HG03025 (cell line): ENCODE results near the gene SP140.
A peak's percentile ranks its signal among the peaks of the same experiment; 100 is the strongest.
"Not testable (repeated sequence)": the region's sequence is repeated elsewhere in the genome, so short reads cannot be mapped to it uniquely, and the experiment has no call there.

ENCODE experiments used
- ATAC-seq: cut with Tn5 transposase; IDR thresholded peaks from one replicate; pipeline ENCODE4 v1.9.1; 2021; ENCODE audit warnings: mild to moderate bottlenecking, moderate library complexity; ENCODE audit not compliant: unreplicated experiment, low FRiP score

The SP140 gene

DNA sequence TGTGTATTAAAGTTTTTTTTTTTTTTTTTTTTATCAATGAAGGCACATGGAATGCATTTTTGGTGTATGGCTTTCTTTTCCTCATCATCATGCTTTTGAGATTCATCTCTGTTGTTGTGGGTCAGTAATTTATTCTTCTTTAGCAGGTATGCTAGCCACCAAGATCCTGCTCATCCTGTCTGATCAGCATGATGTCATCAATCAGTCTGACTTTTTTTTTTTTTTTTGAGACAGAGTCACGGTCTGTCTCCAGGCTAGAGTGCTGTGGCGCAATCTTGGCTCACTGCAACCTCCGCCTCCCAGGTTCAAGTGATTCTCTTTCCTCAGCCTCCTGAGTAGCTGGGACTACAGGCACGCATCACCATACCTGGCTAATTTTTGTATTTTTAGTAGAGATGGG, 2.7 kb upstream of the SP140 start:
- ATAC-seq, result not testable (repeated sequence)

DNA sequence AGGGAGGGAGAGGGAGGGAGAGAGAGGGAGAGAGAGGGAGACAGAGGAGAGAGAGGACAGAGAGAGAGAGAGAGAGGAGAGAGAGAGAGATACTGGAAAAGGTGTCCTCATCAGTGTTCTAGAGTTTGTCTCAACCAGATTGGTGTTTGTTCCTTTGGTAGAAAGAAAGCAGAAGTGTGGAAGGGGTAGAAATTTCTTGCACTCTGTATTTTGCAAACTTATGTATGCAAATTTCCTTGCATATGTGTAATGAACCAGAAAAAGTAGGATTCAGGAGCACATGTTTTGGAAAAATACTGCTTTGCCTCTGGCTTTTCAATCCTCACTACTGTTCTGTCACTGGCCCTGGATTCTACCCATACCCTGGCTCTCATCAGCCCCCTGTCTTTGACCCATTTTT, 1.1 kb upstream of the SP140 start:
- ATAC-seq, result no peak

- ATAC-seq, result peak; percentile 73
Measured at GRCh38 chr2:230226051-230226551, 565 bp downstream of the SP140 start.

DNA sequence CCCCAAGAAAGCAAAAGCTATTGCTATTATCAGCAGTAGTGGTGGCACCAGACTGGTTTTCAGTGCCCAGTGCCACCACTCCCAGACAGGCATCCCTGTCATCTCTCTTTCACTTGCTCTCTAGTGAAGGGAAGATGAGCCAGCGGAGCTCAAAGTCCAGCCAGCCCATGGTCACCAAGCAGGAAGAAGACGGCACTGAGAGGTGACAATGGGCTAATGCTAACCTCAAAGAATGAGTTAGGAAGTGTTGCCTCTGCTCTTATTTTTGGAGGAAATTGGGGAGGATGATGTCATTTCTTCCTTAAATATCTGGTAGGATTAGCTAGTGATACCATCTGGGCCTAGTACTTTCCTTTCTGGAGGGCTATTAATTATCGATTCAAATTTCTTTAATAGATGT, 1.7 kb downstream of the SP140 start:
- ATAC-seq, result no peak

DNA sequence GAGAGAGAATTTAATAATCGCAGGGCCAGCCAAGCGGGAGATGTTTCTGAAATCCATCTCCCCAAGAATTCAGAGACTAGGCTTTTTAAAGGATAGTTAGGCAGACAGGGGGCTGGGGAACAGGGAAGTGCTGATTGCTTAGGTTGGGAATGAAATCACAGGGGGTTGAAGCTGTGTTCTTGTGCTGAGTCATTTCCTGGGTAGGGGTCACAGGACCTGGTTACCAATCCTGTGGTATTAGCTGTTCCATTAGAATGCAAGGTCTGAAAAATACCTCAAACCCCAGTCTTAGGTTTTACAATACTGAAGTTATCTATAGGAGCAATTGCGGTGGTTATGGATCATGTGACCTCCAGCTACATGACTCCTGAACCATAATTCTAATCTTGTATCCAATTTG, 4.6 kb downstream of the SP140 start:
- ATAC-seq, result no peak

GRCh38 chr2:230230496-230231200, 5.1 kb downstream of the SP140 start:
- ATAC-seq, result no peak

DNA sequence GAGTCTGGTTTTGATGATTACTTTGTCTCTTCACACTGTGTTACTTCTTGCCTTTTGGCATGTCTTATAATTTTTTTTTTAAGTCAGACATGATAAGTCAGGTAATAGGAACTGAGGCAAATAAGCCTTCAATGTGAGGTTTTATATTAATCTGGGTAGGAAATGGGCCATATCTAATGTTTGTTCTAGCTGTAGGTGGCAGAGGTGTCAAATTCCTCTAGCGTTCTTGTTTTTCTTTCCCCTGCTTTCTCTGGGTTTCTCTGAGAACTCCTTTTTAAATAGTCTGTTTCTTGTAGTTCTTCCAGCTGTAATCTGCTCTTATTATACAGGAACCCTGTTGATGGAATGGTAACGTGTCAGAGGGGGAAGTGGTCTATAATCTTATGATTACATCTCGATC, 5.7 kb downstream of the SP140 start:
- ATAC-seq, result no peak

DNA sequence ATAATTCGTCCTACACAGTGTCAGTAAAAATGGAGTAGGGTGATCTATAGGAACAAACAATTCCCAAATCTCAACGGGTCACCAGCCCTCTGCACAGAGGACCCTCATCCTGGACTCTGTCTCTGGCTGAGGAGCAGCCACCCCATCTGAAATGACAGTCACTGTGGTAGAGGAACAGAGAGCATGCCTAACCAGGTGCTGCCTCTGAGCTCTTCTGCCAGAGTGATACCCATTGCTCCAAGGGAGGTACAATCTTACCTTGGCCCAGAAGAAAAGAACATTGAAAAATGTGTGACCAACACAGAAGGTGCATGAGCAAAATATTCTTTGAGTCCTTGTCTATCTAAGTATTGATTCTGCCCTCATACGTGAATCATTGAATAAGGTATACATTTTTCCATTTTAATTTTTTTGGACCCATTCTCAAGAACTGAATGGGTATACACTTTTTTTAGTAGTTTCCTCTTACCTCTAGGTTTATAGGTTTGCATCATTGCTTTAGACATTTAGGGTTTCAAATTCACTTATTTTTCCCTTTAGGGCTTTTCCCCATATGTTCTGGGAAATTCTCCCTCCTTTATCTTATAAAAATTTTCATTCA, 8.7 kb downstream of the SP140 start:
- ATAC-seq, result no peak

GRCh38 chr2:230234845-230235244, 9.3 kb downstream of the SP140 start:
- no peak for ATAC-seq

- ATAC-seq, result no peak
Measured at GRCh38 chr2:230244211-230244610, 18.7 kb downstream of the SP140 start.

GRCh38 chr2:230246206-230246605, 20.7 kb downstream of the SP140 start:
- ATAC-seq, result no peak

DNA sequence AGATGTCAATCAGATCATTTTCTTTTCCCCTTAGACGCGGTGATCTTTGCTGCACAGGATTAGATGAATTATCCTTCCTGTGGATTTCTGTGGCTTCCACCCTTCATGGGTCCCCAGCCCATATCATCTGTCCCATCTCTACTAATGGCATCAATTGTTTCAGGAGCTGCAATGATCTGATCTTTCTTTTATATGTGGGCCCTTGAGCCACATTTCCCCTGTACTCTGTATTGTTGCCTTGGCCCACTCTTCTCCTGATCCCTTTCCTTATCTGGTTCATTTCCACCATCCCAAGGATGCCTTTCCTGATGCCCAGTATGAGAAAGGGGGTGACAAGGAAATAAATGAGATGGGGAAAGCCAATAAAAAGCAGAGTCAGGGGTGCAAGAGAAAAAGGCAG, 24.7 kb downstream of the SP140 start:
- no peak for ATAC-seq

- ATAC-seq, result no peak
Measured at GRCh38 chr2:230254152-230254881, 28.8 kb downstream of the SP140 start.

- ATAC-seq, result no peak
Measured at GRCh38 chr2:230256733-230257332, 31.3 kb downstream of the SP140 start.

DNA sequence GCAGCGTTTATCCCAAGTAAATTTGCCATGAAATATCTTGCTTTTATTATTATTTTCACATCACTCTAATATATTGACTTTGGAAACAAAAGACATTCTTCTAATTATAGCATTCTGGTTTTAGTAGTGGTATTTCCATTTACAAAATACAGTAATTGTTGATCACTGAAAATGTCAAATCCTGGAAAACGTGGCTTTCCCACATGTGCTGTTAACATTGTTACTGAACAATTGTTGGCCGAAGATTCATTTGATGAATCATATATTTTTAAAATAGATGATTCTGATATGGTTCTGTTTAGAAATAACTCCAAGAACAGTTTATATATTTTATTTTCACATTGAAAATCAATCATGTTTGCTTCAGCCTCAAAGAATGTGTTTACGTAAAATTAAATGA, 32.9 kb downstream of the SP140 start:
- ATAC-seq, result no peak

GRCh38 chr2:230262246-230262645, 36.7 kb downstream of the SP140 start:
- no peak for ATAC-seq

- ATAC-seq, result not testable (repeated sequence)
Measured at GRCh38 chr2:230264945-230265344, 39.4 kb downstream of the SP140 start.

DNA sequence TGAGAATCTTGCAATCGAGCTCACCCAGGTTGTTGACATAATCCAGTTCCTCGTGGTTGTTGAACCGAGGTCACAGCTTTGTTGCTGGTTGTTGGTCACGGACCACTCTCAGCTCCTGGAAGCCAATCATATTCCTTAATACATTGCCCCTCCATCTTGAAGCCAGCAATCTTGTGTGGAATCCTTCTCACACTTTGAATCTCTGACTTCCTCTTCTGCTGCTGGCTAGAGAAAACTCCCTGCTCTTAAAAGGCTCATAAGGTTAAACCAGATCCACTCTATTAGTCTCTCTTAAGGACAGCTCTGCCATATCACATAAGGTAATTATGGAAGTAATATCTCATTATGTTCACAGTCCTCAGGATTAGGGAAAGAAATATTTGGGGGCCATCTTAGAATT, 41.1 kb downstream of the SP140 start:
- no peak for ATAC-seq

DNA sequence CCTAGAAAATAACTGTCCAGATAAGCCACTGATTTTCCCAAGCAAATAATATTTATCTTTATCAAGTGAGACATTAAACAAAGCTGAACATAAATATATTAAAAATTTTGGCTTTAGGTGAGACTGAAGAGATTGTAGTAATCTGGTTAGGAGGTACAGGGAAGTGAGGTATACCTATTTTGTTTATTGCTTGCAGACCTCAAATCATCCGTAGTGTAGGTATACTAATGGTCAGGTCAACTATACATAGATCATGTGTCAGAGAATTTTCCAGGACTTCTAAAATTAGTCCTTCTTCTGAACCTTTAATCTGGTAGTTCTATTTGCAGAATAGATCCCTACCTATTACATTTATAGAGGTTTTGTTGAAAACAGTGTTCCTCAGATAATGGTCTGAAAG, 41.5 kb downstream of the SP140 start:
- ATAC-seq, result no peak

- ATAC-seq, result no peak
Measured at GRCh38 chr2:230267556-230267955, 42.0 kb downstream of the SP140 start.

- peak; percentile 54 for ATAC-seq
Measured at GRCh38 chr2:230268606-230269243, 43.2 kb downstream of the SP140 start.
